GM18502 (cell line): Measurements from ENCODE around the gene CHCHD6.

Experiments
- ATAC-seq: cut with Tn5 transposase; IDR thresholded peaks from one replicate; pipeline ENCODE4 v1.9.1; 2021; ENCODE audit warnings: mild to moderate bottlenecking; ENCODE audit not compliant: unreplicated experiment, poor library complexity

The CHCHD6 gene

GRCh38 chr3:126737527-126737926, 33.5 kb downstream of the CHCHD6 start:
- no peak for ATAC-seq

- ATAC-seq: no peak
Observed at GRCh38 chr3:126742057-126742456, 38.0 kb downstream of the CHCHD6 start.

- no peak for ATAC-seq
Observed at GRCh38 chr3:126743350-126743749, 39.3 kb downstream of the CHCHD6 start.

GRCh38 chr3:126743781-126744180, 39.7 kb downstream of the CHCHD6 start:
- ATAC-seq: no peak

- no peak for ATAC-seq
Observed at GRCh38 chr3:126745760-126746394, 41.8 kb downstream of the CHCHD6 start.

- no peak for ATAC-seq
Observed at GRCh38 chr3:126746395-126747177, 42.5 kb downstream of the CHCHD6 start.

- ATAC-seq: no peak
Observed at GRCh38 chr3:126747768-126748167, 43.7 kb downstream of the CHCHD6 start.

GRCh38 chr3:126748701-126749546, 44.9 kb downstream of the CHCHD6 start:
- ATAC-seq: no peak

GRCh38 chr3:126749547-126749875, 45.5 kb downstream of the CHCHD6 start:
- ATAC-seq: no peak

- ATAC-seq: no peak
Observed at GRCh38 chr3:126749931-126750755, 46.1 kb downstream of the CHCHD6 start.

- ATAC-seq: no peak
Observed at GRCh38 chr3:126750756-126751121, 46.7 kb downstream of the CHCHD6 start.

- no peak for ATAC-seq
Observed at GRCh38 chr3:126751611-126752302, 47.7 kb downstream of the CHCHD6 start.

- ATAC-seq: peak; percentile 59
Observed at GRCh38 chr3:126752303-126753190, 48.5 kb downstream of the CHCHD6 start.

GRCh38 chr3:126753191-126754160, 49.4 kb downstream of the CHCHD6 start:
- no peak for ATAC-seq

- no peak for ATAC-seq
Observed at GRCh38 chr3:126755866-126756265, 51.8 kb downstream of the CHCHD6 start.

- no peak for ATAC-seq
Observed at GRCh38 chr3:126758026-126758425, 54.0 kb downstream of the CHCHD6 start.

GRCh38 chr3:126758882-126759281, 54.8 kb downstream of the CHCHD6 start:
- ATAC-seq: no peak

GRCh38 chr3:126760541-126760940, 56.5 kb downstream of the CHCHD6 start:
- ATAC-seq: no peak
